Measurements from ENCODE around the gene SLC7A11.

DNA sequence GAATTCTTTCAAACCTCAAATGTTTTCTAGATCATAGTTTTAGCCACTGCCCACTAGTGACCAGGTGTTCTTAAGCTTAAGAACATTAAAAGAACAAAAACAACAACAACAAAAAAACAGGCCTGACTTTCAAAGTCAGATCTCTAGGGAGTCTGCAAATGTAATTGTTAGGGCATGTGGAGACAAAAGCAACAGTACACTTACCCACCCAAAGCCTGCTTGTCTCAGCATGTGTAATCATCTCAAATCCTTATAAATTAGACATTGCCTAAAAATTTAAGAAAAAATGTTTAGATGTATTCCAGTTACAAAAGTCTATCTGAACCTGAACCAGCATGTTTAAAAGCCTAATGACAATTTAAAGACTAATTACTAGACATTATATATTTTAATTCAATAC, 79.9 kb downstream of the SLC7A11 start:
- TF ChIP-seq GATA2 (IDR thresholded peaks at IDR 0.05; ENCODE audit: low read depth, low read length) (no peak), GATA3 (IDR thresholded peaks at IDR 0.05; ENCODE audit: low read depth, low read length) (no peak)
